OCI-LY1 (cell line): ENCODE results near the gene INPP4A.

Experiments
- H2AFZ ChIP-seq: fragments of 200-600 bp; sonication (generic), shearing (Covaris generic); 2 replicates; pipeline ENCODE4 v1.6.0; 2014; ENCODE audit warnings: antibody characterized with exemption, mild to moderate bottlenecking, low read length
- H3F3A ChIP-seq: fragments of 200-600 bp; sonication (generic), shearing (Covaris generic); 2 replicates; pipeline ENCODE4 v1.6.0; 2014; ENCODE audit warnings: mild to moderate bottlenecking, antibody characterized with exemption, low read length, moderate library complexity; ENCODE audit not compliant: insufficient read depth
- H3K27ac ChIP-seq: fragments of 200-600 bp; sonication (generic); 2 replicates; pipeline ENCODE4 v1.5.1; 2014; ENCODE audit warnings: low read length, mixed run types, mild to moderate bottlenecking, low read depth; ENCODE audit not compliant: poor library complexity, severe bottlenecking
- H3K27me3 ChIP-seq: fragments of 200-600 bp; sonication (generic); 2 replicates; pipeline ENCODE4 v1.6.0; 2014; ENCODE audit warnings: antibody characterized with exemption, mild to moderate bottlenecking, low read length, moderate library complexity; ENCODE audit not compliant: insufficient read depth
- H3K36me3 ChIP-seq: fragments of 200-600 bp; sonication (generic); 2 replicates; pipeline ENCODE4 v1.6.1; 2014; ENCODE audit warnings: mild to moderate bottlenecking, antibody characterized with exemption, low read length, moderate library complexity, mixed read lengths; ENCODE audit not compliant: insufficient read depth
- H3K4me1 ChIP-seq: fragments of 200-600 bp; sonication (generic); 2 replicates; pipeline ENCODE4 v1.5.1; 2014; ENCODE audit warnings: mild to moderate bottlenecking, low read length, moderate library complexity; ENCODE audit not compliant: insufficient read depth, severe bottlenecking
- H3K4me2 ChIP-seq: fragments of 200-600 bp; sonication (generic), shearing (Covaris generic); 2 replicates; pipeline ENCODE4 v1.6.1; 2014; ENCODE audit warnings: low read length
- H3K4me3 ChIP-seq: fragments of 200-600 bp; sonication (generic); 2 replicates; pipeline ENCODE4 v1.5.1; 2014; ENCODE audit warnings: low read length, low read depth, mild to moderate bottlenecking, mixed read lengths; ENCODE audit not compliant: poor library complexity, severe bottlenecking
- H3K79me2 ChIP-seq: fragments of 200-600 bp; shearing (Covaris generic); 2 replicates; pipeline ENCODE4 v1.6.1; 2016; ENCODE audit warnings: mixed run types, low read length, mixed read lengths; ENCODE audit not compliant: insufficient read depth
- H3K9ac ChIP-seq: fragments of 200-600 bp; sonication (generic), shearing (Covaris generic); 2 replicates; pipeline ENCODE4 v1.6.1; 2014; ENCODE audit warnings: mild to moderate bottlenecking, low read length, mixed read lengths
- H3K9me2 ChIP-seq: fragments of 200-600 bp; sonication (generic), shearing (Covaris generic); 2 replicates; pipeline ENCODE4 v1.6.1; 2014; ENCODE audit warnings: low read depth, mild to moderate bottlenecking, low read length, mixed read lengths
- H3K9me3 ChIP-seq: fragments of 200-600 bp; shearing (Covaris generic); 2 replicates; pipeline ENCODE4 v1.6.1; 2014; ENCODE audit warnings: low read length, mixed read lengths
- H4K20me1 ChIP-seq: fragments of 200-600 bp; sonication (generic), shearing (Covaris generic); 2 replicates; pipeline ENCODE4 v1.6.0; 2016; ENCODE audit warnings: mild to moderate bottlenecking, low read length; ENCODE audit not compliant: insufficient read depth
- CTCF ChIP-seq: fragments of 200-600 bp; sonication (generic), shearing (Covaris generic); IDR thresholded peaks from 2 replicates; pipeline ENCODE4 v1.5.1; 2017; ENCODE audit warnings: mild to moderate bottlenecking, antibody characterized with exemption, low read length, moderate library complexity, mixed read lengths
- EZH2 ChIP-seq: fragments of 200-600 bp; sonication (generic), shearing (Covaris generic); IDR thresholded peaks from 2 replicates; pipeline ENCODE4 v1.8.0; 2017; ENCODE audit warnings: borderline replicate concordance, mixed run types, mild to moderate bottlenecking, antibody characterized with exemption, low read length, moderate library complexity, mixed read lengths

The INPP4A gene

DNA sequence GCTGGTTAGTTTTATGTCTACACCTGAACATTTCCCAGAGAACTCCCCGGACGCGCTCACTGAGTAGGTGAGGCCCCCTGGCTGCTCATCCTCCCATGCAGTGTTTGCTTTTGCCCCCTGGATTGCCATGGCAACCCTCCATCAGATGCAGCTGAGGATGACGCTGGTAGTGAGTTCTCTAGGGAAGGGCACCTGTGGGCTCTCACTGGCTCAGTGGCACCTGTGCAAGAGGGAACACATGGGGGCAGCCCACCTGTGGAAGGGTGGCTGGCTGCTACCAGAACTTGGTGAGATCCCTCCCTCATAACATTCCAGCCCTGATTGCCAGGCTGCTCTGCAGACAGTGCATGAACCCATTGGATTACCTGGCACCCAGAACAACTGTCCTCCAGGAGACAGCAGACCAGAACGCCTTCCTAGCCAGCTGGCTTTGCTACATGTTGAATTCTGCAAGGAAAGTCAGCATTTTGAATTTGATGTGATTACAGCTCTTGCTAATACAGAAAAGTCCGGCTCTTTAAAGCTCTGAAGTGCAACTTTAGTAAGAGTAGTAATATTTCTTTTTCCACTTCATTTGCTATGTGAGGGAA is 142.0 kb downstream of the INPP4A start:
- H3K79me2 ChIP-seq, result no peaks in the 10 kb centered on the region
- no peaks in the 10 kb centered on the region for H3K9me3 ChIP-seq
- H3K36me3 ChIP-seq, result peaks cover 5% of the 10 kb centered on the region; the same call in 1 of the 2 replicates
- no peaks in the 10 kb centered on the region for H3K4me1 ChIP-seq
- H3K9me2 ChIP-seq, result no peaks in the 10 kb centered on the region
- no peak overlapping the region for H2AFZ ChIP-seq
- no peak overlapping the region for H3K4me2 ChIP-seq
- H3K27me3 ChIP-seq, result no peaks in the 10 kb centered on the region
- no peak overlapping the region for H3K9ac ChIP-seq
- no peak overlapping the region for H3K27ac ChIP-seq
- H3K4me3 ChIP-seq, result no peak overlapping the region
- H4K20me1 ChIP-seq, result no peaks in the 10 kb centered on the region
- TF ChIP-seq CTCF (no peak), EZH2 (no peak)
- no peaks in the 10 kb centered on the region for H3F3A ChIP-seq

DNA sequence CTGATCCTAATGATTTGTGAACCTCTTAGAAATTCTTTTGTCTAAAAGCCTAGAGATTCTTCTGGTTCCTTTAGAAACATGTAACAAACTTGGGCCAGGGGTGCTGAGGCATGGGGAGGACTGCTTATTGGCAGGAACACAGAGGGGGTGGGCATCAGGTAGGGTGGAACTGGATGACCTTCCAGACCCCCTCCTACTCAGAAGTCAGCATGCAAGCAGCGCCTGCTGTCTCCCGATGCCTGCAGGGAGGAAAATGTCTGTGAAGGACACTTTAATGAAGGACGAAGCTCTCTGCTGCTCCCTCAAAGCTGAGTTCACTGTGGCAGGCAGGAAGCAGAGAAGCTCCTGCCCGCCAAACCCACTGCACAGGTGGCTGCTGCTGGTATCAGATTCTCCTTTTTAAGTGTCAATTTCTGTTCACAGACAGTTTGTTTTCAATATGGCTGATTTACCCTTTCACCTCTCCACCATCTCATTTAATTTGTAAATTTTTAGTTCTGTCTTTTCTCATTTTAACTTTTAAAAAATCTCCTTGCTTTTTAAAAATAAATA is 144.3 kb downstream of the INPP4A start:
- H3K36me3 ChIP-seq, result no peaks in the 10 kb centered on the region
- H3K4me3 ChIP-seq, result no peak overlapping the region
- H3K27me3 ChIP-seq, result no peaks in the 10 kb centered on the region
- no peak overlapping the region for H3K4me2 ChIP-seq
- no peak for TF ChIP-seq CTCF
- TF ChIP-seq EZH2, result no peak
- H2AFZ ChIP-seq, result no peak overlapping the region
- H3K27ac ChIP-seq, result no peak overlapping the region
- no peaks in the 10 kb centered on the region for H4K20me1 ChIP-seq
- no peaks in the 10 kb centered on the region for H3K79me2 ChIP-seq
- no peak overlapping the region for H3K9ac ChIP-seq
- H3F3A ChIP-seq, result no peaks in the 10 kb centered on the region
- H3K4me1 ChIP-seq, result no peaks in the 10 kb centered on the region
- no peaks in the 10 kb centered on the region for H3K9me3 ChIP-seq
- H3K9me2 ChIP-seq, result no peaks in the 10 kb centered on the region

- Histone ChIP-seq H3K9ac (no peak overlapping the region), H3K9me3 (no peaks in the 10 kb centered on the region), H3K79me2 (no peaks in the 10 kb centered on the region), H3K9me2 (no peaks in the 10 kb centered on the region), H3K4me2 (no peak overlapping the region), H3K4me1 (no peaks in the 10 kb centered on the region), H3F3A (no peaks in the 10 kb centered on the region), H2AFZ (no peak overlapping the region), H3K4me3 (no peak overlapping the region), H3K27me3 (no peaks in the 10 kb centered on the region), H3K36me3 (no peaks in the 10 kb centered on the region), H4K20me1 (no peaks in the 10 kb centered on the region), H3K27ac (no peak overlapping the region)
- TF ChIP-seq EZH2, result no peak
- no peak for TF ChIP-seq CTCF
These were observed 144.8 kb downstream of the INPP4A start for GRCh38 chr2:98589489-98589888.
